KOPT-K1 (cell line): ENCODE measurements around the gene DUOXA2.

Source experiments
- H3K27ac ChIP-seq: fragments of 200-600 bp; sonication (generic); 2 replicates; pipeline ENCODE4 v1.5.1; 2016; ENCODE audit warnings: antibody characterized with exemption, mild to moderate bottlenecking, low read depth, low read length; ENCODE audit not compliant: poor library complexity, severe bottlenecking
- H3K36me3 ChIP-seq: fragments of 200-600 bp; sonication (generic); 2 replicates; pipeline ENCODE4 v1.5.1; 2017; ENCODE audit warnings: antibody characterized with exemption, mild to moderate bottlenecking, low read length, moderate library complexity; ENCODE audit not compliant: insufficient read depth
- H3K9me3 ChIP-seq: fragments of 200-600 bp; sonication (generic); 2 replicates; pipeline ENCODE4 v1.5.1; 2017; ENCODE audit warnings: antibody characterized with exemption, low read length, mild to moderate bottlenecking; ENCODE audit not compliant: insufficient read depth, poor library complexity, severe bottlenecking

DUOXA2 gene

DNA sequence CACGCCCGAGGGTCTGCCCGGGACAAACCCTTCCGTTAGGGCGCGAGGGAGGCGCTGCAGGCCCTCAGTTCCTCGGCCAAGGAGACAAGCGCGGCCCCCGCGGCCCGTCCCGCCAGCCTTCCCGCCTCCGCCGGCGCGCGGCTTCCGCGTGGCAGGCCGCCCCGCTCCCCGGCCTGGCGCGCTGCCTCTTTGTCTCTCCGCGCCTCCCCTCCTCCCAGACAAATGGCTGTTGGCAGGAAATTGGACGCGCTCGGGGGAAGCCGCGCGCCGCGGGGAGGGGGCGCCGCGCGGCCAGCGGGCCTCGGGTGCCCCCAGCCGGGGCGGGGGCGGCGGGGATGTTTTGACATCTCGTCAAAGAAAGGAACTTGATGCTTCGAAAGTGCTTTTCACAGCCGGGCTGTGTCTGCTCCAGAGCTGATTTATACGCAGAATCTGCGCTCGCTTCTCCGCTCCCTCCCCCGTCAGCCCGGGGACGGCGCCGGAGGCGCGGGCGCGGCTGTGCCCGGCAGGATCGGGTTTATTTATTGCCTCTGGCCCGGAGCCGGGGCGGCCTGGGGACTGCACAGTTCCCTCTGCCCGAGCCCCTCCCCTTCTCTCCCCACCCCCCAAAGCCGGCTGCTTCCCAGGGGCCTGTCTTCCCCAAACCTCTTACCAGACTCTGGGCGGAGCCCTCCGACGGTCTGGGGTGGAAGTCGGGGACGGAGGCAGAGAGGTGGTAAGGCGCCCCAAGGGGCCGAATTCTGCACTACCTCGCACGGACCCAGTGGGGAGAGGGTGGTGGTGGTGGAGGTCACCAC is 52.9 kb downstream of the DUOXA2 start:
- peak overlapping the region; percentile 93 for H3K27ac ChIP-seq
- no peaks in the 10 kb centered on the region for H3K36me3 ChIP-seq
- no peaks in the 10 kb centered on the region for H3K9me3 ChIP-seq

DNA sequence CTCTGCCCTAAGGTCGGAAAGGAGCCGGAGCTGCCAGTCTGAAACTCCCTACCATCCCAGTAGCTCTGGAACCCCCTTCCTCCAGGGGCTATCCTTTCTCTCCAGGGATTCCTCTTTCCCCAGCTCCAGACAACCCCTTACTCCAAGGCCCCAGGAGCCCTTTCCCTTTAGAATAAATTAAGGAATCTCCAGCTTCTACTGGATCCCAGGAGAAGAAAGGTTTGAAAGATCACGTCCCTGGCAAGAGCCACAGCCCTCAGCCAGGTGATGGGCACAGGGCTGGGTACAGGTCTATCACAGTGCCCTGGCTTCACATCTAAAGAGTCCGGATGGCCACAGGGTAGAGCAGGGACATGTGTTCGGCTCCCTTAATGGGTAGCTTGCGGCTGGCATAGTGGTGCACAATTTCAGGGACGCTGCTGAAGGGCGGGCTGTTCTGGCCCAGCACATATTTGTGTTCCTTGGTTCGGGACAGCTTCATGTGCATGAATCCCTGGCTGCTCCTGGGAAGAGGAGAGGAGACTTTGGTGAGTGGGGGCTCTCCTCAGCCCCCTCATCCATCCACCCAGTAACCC is 53.6 kb downstream of the DUOXA2 start:
- Histone ChIP-seq H3K27ac (peak overlapping the region; percentile 93), H3K9me3 (no peaks in the 10 kb centered on the region), H3K36me3 (no peaks in the 10 kb centered on the region)
